SK-N-SH (cell line): ENCODE data around the gene TMEM109. TPM values are rescaled to one million over a fixed set of nuclear protein-coding genes. Genes with fewer than 3 reads are reported as not detected.

Source experiments
- CTCF ChIA-PET: fragments of 300-600, 350-600 bp; formaldehyde crosslinking; extraction: SDS; loops from one replicate; lab custom pipeline; 2021; lab: Yijun Ruan, JAX
- POLR2A ChIA-PET: fragments of 350-600 bp; sonication (Branson Sonifier 250); formaldehyde crosslinking; extraction: SDS; loops from one replicate; lab custom pipeline; 2020; ENCODE audit warnings: antibody characterized with exemption, inconsistent platforms; lab: Yijun Ruan, JAX
- DNase-seq: peaks from one replicate; pipeline ENCODE4 v3.0.0; 2012
- H2AFZ ChIP-seq: fragments of 200-600 bp; sonication (generic); 2 replicates; pipeline ENCODE4 v1.8.1; 2016; ENCODE audit warnings: antibody characterized with exemption, mild to moderate bottlenecking, low read depth
- H3F3A ChIP-seq: fragments of 200-600 bp; sonication (generic); replicated peaks from 2 replicates; pipeline ENCODE3; 2016; ENCODE audit warnings: antibody characterized with exemption, mild to moderate bottlenecking; ENCODE audit not compliant: insufficient read depth
- H3K27ac ChIP-seq, 2 experiments: fragments of 200-500 bp in 1 of 2; fragments of 200-600 bp in 1 of 2; sonication (Bioruptor generic) in 1 of 2; sonication (generic), shearing (Covaris generic) in 1 of 2; 2 replicates each; pipeline versions ENCODE4 v1.5.1 to v1.6.1; 2014 to 2016; ENCODE audit warnings: low read depth in 2 of 2, inconsistent platforms in 1 of 2, low read length in 1 of 2, mild to moderate bottlenecking in 1 of 2, mixed read lengths in 1 of 2
- H3K27me3 ChIP-seq: fragments of 200-600 bp; sonication (generic), shearing (Covaris generic); 2 replicates; pipeline ENCODE4 v1.6.1; 2016; ENCODE audit warnings: mixed run types; ENCODE audit not compliant: insufficient read depth
- H3K36me3 ChIP-seq, 2 experiments: fragments of 200-500 bp in 1 of 2; fragments of 200-600 bp in 1 of 2; sonication (Bioruptor generic) in 1 of 2; sonication (generic) in 1 of 2; replicated peaks in 1 of 2; 2 replicates each; pipeline versions ENCODE3 to v1.5.1; 2014 to 2016; ENCODE audit warnings: low read length in 1 of 2, mild to moderate bottlenecking in 1 of 2; ENCODE audit not compliant: insufficient read depth in 2 of 2, control insufficient read depth in 1 of 2
- H3K4me1 ChIP-seq, 2 experiments: fragments of 200-500 bp in 1 of 2; fragments of 200-600 bp in 1 of 2; sonication (Bioruptor generic) in 1 of 2; sonication (generic), shearing (Covaris generic) in 1 of 2; 2 replicates each; pipeline versions ENCODE4 v1.5.1 to v1.6.1; 2014 to 2016; ENCODE audit warnings: low read depth in 1 of 2, low read length in 1 of 2, mixed run types in 1 of 2; ENCODE audit not compliant: insufficient read depth in 2 of 2, control insufficient read depth in 1 of 2
- H3K4me2 ChIP-seq: fragments of 200-600 bp; sonication (generic), shearing (Covaris generic); 2 replicates; pipeline ENCODE4 v1.6.1; 2017; ENCODE audit warnings: mixed run types
- H3K4me3 ChIP-seq, 2 experiments: fragments of 200-500 bp in 1 of 2; fragments of 200-600 bp in 1 of 2; sonication (Bioruptor generic) in 1 of 2; sonication (generic), shearing (Covaris generic) in 1 of 2; 2 replicates each; pipeline versions ENCODE4 v1.5.1 to v1.8.1; 2014 to 2016; ENCODE audit warnings: low read depth in 2 of 2, inconsistent platforms in 1 of 2, low read length in 1 of 2, mild to moderate bottlenecking in 1 of 2, mixed read lengths in 1 of 2, moderate library complexity in 1 of 2
- H3K79me2 ChIP-seq: fragments of 200-600 bp; sonication (generic); 2 replicates; pipeline ENCODE4 v1.8.1; 2017; ENCODE audit warnings: mild to moderate bottlenecking; ENCODE audit not compliant: insufficient read depth
- H3K9ac ChIP-seq: fragments of 200-600 bp; sonication (generic); 2 replicates; pipeline ENCODE4 v1.6.1; 2017; ENCODE audit warnings: mixed run types
- H3K9me2 ChIP-seq: fragments of 200-600 bp; sonication (generic); 2 replicates; pipeline ENCODE4 v1.6.1; 2017; ENCODE audit warnings: mixed run types
- H3K9me3 ChIP-seq: fragments of 200-600 bp; sonication (generic); 2 replicates; pipeline ENCODE4 v1.6.1; 2017; ENCODE audit warnings: mixed run types, mild to moderate bottlenecking, moderate library complexity
- H4K20me1 ChIP-seq: fragments of 200-600 bp; sonication (generic); 2 replicates; pipeline ENCODE4 v1.6.1; 2017; ENCODE audit warnings: mild to moderate bottlenecking, mixed run types; ENCODE audit not compliant: insufficient read depth
- EP300 ChIP-seq, 2 experiments: IDR thresholded peaks; 2 replicates each; pipeline versions ENCODE4 v1.4.0 to v1.6.1; 2012; ENCODE audit warnings: borderline replicate concordance in 1 of 2, low read depth in 1 of 2, low read length in 1 of 2
- FOXM1 ChIP-seq: IDR thresholded peaks from 2 replicates; pipeline ENCODE4 v1.4.0; 2012; ENCODE audit warnings: low read depth, mild to moderate bottlenecking
- GABPA ChIP-seq: IDR thresholded peaks from 2 replicates; pipeline ENCODE4 v1.4.0; 2012; ENCODE audit warnings: low read depth, mild to moderate bottlenecking
- GATA2 ChIP-seq: sonication (generic); formaldehyde crosslinking; IDR thresholded peaks from 2 replicates; pipeline ENCODE4 v1.5.0; 2020; ENCODE audit warnings: mild to moderate bottlenecking, missing genetic modification reagents
- MEF2A ChIP-seq: IDR thresholded peaks from 2 replicates; pipeline ENCODE4 v1.4.0; 2012; ENCODE audit warnings: low read depth, borderline replicate concordance
- NRF1 ChIP-seq: IDR thresholded peaks from 2 replicates; pipeline ENCODE4 v1.6.1; 2012; ENCODE audit warnings: low read depth, mild to moderate bottlenecking, low read length
- RCOR1 ChIP-seq: fragments of 150-350 bp; IDR thresholded peaks from 2 replicates; pipeline ENCODE4 v1.6.1; 2017; ENCODE audit warnings: antibody characterized with exemption, low read length
- SIN3A ChIP-seq: IDR thresholded peaks from 2 replicates; pipeline ENCODE4 v1.6.1; 2012; ENCODE audit warnings: low read depth, mild to moderate bottlenecking, low read length, moderate library complexity, borderline replicate concordance
- TAF1 ChIP-seq: IDR thresholded peaks from 2 replicates; pipeline ENCODE4 v1.6.1; 2012; ENCODE audit warnings: low read depth, mild to moderate bottlenecking, low read length, moderate library complexity, borderline replicate concordance
- TCF12 ChIP-seq: IDR thresholded peaks from 2 replicates; pipeline ENCODE4 v1.4.0; 2012
- TEAD4 ChIP-seq: IDR thresholded peaks from 2 replicates; pipeline ENCODE4 v1.4.0; 2012; ENCODE audit warnings: mild to moderate bottlenecking, borderline replicate concordance; ENCODE audit not compliant: insufficient read depth
- YY1 ChIP-seq: IDR thresholded peaks from 2 replicates; pipeline ENCODE4 v1.4.0; 2012; ENCODE audit warnings: low read depth, mild to moderate bottlenecking
- WGBS: methylation state at CpG from one replicate; pipeline ENCODE4 v1.1.6; 2017; ENCODE audit warnings: low lambda C conversion rate; 5-methylcytosine and 5-hydroxymethylcytosine counted together
- polyA plus RNA-seq, 3 experiments: library from polyadenylated mRNA; depleted of rRNA; stranded (reverse); fragments of >200 nt; gene quantifications; 2 replicates each; pipeline ENCODE4 v1.2.3, GENCODE V29; 2012
- TF ChIP-seq, protein P1 (sequence below): IDR thresholded peaks from 2 replicates; pipeline ENCODE4 v1.6.1; 2012; ENCODE audit warnings: mild to moderate bottlenecking, low read depth, low read length, moderate library complexity
- TF ChIP-seq, protein P2 (sequence below): IDR thresholded peaks from 2 replicates; pipeline ENCODE4 v1.4.0; 2012; ENCODE audit warnings: low read depth, borderline replicate concordance
- TF ChIP-seq, protein P3 (sequence below): IDR thresholded peaks from 2 replicates; pipeline ENCODE4; 2012

TMEM109 gene
- polyA plus RNA-seq, 1 of the 3 experiments (the other 2 are of a cell fraction) = 52.7 TPM

DNA sequence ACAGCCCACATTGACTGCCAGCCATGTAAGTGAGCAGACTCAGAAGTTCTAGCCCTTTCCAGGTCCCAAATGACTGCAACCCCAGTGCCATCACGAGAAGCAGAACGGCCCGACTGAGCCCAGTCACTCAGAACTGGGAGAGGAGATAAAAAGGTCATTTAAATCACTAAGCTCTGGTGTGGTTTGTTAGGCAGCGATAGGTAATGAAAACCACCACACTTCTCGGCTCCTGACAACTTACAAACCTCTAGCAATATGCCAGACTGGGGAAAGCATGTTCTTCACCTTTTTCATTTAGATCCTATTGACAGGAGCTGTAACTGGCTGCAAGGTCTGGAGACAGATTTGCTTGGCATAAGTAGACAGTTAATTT is 31.3 kb downstream of the TMEM109 start:
- no peaks in the 10 kb centered on the region for H3K9me3 ChIP-seq
- ChIA-PET POLR2A (no interaction called here), CTCF (interaction anchor here (0.8 to 1.5 kb wide), 5 partner anchors 58 to 191 kb away, joined by 3 to 4 read pairs (median 3); no protein-coding TSS in a partner anchor)
- no peak overlapping the region for H3K4me3 ChIP-seq
- H3K27me3 ChIP-seq = no peaks in the 10 kb centered on the region
- H3K4me1 ChIP-seq = no peaks in the 10 kb centered on the region; a peak in 1 of 4 replicates
- H3K9ac ChIP-seq = no peak overlapping the region
- no peaks in the 10 kb centered on the region for H3F3A ChIP-seq
- no peaks in the 10 kb centered on the region for H3K36me3 ChIP-seq
- H3K9me2 ChIP-seq = no peaks in the 10 kb centered on the region
- TF ChIP-seq YY1 (no peak), RCOR1 (no peak), MEF2A (no peak), TAF1 (no peak), GABPA (no peak), NRF1 (no peak), SIN3A (no peak), FOXM1 (no peak), EP300 (IDR thresholded peaks at IDR 0.05; ENCODE audit: borderline replicate concordance in 1 of 2, low read depth in 1 of 2, low read length in 1 of 2) (no peak), GATA2 (CRISPR knock-in tag) (no peak), TEAD4 (no peak), TCF12 (no peak)
- TF ChIP-seq, protein P1, sequence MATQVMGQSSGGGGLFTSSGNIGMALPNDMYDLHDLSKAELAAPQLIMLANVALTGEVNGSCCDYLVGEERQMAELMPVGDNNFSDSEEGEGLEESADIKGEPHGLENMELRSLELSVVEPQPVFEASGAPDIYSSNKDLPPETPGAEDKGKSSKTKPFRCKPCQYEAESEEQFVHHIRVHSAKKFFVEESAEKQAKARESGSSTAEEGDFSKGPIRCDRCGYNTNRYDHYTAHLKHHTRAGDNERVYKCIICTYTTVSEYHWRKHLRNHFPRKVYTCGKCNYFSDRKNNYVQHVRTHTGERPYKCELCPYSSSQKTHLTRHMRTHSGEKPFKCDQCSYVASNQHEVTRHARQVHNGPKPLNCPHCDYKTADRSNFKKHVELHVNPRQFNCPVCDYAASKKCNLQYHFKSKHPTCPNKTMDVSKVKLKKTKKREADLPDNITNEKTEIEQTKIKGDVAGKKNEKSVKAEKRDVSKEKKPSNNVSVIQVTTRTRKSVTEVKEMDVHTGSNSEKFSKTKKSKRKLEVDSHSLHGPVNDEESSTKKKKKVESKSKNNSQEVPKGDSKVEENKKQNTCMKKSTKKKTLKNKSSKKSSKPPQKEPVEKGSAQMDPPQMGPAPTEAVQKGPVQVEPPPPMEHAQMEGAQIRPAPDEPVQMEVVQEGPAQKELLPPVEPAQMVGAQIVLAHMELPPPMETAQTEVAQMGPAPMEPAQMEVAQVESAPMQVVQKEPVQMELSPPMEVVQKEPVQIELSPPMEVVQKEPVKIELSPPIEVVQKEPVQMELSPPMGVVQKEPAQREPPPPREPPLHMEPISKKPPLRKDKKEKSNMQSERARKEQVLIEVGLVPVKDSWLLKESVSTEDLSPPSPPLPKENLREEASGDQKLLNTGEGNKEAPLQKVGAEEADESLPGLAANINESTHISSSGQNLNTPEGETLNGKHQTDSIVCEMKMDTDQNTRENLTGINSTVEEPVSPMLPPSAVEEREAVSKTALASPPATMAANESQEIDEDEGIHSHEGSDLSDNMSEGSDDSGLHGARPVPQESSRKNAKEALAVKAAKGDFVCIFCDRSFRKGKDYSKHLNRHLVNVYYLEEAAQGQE = no peak
- TF ChIP-seq, protein P2, sequence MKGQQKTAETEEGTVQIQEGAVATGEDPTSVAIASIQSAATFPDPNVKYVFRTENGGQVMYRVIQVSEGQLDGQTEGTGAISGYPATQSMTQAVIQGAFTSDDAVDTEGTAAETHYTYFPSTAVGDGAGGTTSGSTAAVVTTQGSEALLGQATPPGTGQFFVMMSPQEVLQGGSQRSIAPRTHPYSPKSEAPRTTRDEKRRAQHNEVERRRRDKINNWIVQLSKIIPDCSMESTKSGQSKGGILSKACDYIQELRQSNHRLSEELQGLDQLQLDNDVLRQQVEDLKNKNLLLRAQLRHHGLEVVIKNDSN = no peak
- TF ChIP-seq, protein P3, sequence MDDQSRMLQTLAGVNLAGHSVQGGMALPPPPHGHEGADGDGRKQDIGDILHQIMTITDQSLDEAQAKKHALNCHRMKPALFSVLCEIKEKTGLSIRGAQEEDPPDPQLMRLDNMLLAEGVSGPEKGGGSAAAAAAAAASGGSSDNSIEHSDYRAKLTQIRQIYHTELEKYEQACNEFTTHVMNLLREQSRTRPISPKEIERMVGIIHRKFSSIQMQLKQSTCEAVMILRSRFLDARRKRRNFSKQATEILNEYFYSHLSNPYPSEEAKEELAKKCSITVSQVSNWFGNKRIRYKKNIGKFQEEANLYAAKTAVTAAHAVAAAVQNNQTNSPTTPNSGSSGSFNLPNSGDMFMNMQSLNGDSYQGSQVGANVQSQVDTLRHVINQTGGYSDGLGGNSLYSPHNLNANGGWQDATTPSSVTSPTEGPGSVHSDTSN = no peak
- H2AFZ ChIP-seq = no peak overlapping the region
- no peak overlapping the region for H3K4me2 ChIP-seq
- WGBS = 74% methylated on average over 5 of the region's 5 CpGs
- no peak overlapping the region for H3K27ac ChIP-seq
- no peaks in the 10 kb centered on the region for H3K79me2 ChIP-seq
- no peak for DNase-seq
- H4K20me1 ChIP-seq = no peaks in the 10 kb centered on the region
